NCI-H748 treated with DMSO at 0.1 percent for 48 hours (cell line): ENCODE results near the gene KIAA0232.

ENCODE experiments used
- DNase-seq: peaks from one replicate; lab custom pipeline; 2025; lab: John Stamatoyannopoulos, UW

The KIAA0232 gene

DNA sequence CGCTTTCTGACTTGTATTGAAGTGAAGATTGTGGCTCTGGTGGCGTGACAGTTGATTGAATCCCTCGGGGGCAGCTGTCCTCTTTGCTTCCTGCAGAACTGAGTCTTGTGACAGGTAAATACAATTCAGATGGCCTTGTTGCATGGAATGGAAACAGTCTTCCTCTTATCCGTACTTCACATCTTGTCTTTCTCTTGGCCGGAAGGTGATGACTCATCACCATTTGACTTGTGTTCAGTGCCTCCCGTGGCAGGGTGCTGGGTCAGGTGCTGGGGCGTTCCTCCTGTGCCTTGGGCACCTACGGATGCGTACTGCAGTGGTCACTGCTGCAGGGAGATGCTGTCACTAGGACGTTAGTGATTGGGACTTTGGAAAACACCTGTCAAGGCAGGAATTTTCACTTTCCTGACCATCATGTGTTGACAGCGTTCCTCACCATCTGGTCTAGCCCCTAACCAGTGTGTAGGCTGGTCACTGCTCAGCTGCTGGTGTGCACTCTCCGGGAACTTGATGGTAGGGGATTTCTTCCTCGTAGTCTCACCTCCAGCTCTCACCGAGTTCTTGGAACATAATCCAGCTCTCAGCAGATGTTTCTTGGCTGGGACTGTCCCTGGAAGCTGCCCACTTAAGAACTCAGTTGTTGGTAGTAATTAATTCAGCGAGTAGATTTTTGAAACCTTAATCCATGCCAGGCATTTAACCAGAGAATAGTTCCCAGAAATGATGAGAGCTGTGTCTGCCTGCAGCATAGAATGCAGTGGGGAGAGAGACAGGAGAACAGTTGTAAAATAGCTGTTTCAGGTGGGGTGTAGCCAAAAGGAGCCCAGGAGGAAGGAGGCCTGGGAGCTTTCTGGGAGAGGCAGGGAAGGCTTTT is 134.3 kb downstream of the KIAA0232 start:
- DNase-seq: no peak

DNA sequence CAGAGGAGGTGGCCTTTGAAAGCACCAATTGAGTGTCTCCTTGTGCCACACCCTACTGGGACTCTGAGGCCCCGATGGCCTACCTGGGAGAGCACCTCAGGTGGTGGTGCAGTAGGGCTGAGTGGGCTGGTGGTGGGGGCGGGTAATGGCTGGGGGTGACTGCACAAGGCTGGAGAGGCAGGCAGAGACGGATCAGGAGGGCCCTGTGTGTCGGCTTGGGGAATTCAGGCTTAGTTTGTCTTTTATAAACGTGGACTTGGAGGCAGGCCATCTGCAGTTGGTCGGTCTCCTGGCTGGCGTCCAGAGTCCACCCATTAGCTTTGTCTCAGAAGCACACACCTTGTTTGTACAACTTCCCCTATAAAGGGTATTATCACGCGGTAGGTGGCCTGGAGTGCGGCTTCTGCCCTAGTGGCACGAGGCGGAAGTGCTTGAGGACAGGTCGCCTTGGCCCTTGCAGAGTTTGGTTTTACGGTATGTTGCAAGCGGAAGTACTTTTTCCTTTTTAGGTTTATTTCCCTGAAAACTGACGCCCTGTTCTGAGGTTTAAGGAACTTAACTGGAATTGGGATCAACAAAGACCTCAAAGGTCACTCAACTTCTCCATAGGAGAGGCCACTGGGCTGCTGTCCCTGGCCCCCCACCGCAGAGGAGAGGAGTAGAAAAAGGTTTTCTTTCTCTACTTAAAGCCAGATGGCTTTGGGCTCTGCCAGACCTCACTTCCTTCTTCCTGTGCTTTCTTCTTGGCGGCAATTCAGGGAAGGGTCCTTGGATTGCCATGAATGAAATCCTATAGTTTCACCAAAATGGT is 135.1 kb downstream of the KIAA0232 start:
- peak; percentile 81 for DNase-seq

DNA sequence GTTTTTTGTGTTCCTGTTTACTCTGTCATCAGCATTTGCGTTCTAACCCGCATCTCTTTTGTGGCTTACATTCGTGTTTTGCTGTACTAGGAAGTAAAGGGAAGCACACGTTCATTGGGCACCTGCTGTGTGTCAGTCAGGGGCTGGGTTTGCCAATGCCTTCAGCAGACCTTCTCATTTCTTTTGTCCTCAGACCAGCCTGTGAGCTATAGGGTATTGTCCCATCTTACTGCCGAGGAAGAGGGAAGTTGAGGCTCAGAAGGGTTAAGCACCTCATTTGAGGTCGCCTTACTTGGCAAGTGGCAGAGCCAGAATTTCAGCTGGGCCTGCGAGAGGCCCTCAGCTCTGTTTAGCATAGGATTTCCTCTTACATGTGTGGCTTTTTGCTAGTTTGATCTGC is 135.8 kb downstream of the KIAA0232 start:
- no peak for DNase-seq

DNA sequence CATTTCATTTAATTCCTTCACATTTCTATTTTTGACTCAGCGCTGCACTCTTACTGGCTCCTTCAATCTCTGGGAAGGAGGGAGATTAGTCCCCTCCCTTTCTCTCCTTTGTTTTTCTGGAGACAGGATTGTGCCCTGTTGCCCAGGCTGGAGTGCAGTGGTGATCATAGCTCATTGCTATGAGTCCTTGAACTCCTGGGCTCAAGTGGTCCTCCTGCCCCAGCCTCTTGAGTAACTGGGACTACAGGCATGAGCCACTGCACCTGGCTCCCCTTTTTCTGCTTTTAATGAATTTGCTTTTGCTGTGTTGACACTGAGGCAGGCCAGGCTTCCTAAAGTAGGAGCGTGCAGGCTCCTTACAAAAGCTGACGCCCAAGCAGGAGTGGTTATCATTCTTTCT is 137.6 kb downstream of the KIAA0232 start:
- DNase-seq: no peak

DNA sequence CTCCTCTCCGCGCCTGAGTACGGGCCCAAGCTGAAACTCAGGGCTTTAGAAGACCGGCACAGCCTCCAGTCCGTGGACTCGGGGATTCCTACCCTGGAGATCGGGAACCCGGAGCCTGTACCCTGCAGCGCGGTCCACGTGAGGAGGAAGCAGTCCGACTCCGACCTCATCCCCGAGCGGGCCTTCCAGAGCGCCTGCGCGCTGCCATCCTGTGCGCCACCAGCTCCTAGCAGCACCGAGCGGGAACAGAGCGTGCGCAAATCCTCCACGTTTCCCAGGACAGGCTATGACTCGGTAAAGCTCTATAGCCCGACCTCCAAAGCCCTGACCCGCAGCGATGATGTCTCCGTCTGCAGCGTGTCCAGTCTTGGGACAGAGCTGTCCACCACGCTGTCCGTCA is 141.0 kb downstream of the KIAA0232 start:
- no peak for DNase-seq

DNA sequence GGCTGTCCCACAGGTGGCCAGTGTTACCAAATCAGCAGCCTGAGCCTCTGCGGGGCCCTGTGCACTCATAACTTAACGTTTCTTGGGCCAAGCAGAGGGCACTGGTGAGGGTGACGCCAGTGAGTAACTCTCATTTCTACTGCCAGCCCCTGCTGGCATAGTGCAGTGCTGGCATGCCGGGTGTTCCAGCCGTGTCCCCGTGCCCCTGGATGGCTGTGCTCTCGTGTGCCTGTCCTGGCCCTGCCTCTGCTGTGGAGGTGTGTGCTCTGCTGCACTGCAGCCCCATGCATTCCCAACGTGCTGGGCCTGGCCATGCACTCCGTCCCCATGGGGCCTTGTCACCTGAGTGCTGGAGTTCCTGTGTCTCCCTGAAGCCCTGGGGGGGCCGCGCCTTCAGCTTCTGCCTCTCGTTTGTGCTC is 141.8 kb downstream of the KIAA0232 start:
- no peak for DNase-seq

DNA sequence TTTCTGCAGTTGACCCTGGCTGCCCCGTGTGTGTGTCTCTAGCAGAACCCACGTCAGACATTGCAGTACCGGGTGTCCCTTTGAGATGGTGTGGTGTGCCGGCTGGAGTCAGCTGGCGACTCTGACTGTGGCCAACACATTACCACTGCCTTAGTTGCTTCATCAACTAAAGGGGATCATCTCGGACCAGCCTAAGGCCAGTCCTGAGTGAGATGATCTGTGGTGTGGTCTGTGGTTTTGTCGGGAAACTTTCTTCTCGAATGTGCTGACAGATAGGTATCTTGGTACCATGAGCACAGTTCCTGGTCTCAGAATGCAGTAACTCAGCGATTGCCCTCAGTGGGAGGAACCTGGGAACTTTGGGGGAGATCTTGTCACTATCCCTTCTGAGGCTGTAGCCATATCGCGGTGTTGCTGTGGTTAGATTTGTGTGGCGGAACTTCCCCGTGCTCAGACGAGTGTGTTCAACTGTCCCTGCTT is 142.9 kb downstream of the KIAA0232 start:
- DNase-seq: no peak

DNA sequence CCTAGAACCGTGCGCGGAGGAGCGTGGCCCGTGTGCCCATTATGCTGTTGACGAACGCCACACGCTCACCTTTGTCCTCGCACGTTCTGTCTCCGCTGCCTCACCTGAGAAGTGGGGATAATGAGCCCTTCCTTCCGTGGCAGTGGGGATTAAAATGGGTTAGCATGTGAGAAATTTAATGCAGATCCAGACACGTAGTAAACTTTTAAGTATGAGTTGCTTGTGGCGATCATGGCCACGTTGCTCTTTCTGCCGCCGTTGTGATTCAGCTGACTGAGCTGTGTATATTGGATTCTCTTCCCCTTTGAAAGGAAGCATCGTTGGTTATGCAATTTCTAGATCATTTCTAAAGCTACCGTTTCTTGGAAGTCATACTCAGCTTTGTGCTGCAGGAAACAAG is 143.6 kb downstream of the KIAA0232 start:
- no peak for DNase-seq

DNA sequence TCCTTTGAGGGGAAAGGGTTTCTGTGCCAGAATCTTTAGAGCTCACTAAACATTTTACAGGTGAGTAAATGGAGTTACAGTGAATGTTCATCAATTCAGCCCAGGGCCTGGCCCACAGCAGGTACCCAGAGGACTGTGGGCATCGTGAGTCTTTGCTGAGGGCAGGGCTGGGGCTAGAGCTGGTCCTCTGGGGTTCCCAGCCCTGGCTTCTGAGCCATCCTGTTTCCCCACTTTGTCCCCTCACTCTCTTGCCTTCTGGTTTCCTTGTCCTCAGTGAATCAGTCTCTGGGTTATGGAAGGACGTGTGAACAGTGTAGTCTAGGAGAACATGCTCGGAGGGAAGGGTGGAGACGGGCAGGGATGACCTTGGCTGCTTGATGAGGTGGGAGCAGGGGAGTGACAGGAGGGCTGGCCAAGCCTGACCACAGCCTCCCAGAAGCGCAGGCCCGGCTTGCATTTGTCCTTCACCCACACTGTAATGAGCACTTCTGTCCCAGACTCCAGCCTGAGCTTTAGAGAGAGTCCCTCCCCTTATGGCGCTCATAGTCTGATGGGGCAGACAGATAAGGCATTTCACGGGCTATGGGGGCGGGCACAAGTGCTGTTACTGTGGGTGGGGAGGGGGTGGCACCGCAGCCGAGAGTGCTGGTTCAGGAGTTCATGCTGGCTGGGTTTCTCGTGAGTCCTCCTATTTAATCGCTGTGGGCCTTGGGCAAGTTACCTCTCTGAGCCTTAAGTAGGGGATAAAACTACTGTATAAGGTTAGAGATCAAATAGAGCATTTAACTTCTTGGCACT is 144.4 kb downstream of the KIAA0232 start:
- DNase-seq: no peak

DNA sequence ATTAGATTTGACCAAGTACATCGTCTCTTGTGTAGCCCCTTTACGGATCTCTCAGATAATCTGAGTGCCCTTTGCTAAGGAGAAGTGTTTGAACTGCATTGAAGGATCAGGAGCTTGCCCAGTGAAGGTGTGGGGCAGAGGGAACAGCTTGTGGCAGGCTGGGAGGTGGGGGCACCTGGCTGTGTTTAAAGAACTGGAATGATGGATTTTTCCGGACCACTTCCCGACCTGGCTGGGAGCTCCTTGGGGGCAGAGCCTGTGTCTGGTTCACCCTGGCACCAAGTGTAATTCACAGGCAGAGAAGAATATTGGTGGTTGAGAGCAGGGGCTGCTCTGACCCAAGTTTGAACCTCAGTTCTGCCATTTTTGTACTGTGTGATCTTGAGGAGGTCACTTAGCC is 145.6 kb downstream of the KIAA0232 start:
- DNase-seq: no peak

DNA sequence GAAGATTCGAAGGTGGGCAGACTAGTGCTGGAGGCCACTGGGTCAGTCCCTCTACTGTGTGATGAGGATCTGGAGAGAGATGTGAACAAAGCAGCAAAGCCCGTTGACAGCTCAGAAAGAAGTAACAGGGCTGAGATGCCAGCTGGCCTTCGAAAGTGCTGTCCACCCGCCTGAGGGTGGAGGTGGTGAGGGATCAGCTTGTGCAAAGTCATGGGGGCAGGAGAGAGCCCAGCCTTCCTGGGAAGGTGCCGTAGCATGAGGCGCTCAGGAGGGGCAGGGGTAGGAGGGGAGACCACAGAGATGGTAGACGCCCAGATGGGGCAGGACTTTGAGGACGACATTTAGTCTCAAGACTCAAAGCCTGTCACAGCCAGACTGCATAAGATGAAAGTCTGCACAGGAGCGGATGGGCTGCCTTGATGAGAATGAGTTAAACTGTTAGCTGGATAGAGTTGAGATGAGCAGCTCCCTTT is 146.8 kb downstream of the KIAA0232 start:
- no peak for DNase-seq

DNA sequence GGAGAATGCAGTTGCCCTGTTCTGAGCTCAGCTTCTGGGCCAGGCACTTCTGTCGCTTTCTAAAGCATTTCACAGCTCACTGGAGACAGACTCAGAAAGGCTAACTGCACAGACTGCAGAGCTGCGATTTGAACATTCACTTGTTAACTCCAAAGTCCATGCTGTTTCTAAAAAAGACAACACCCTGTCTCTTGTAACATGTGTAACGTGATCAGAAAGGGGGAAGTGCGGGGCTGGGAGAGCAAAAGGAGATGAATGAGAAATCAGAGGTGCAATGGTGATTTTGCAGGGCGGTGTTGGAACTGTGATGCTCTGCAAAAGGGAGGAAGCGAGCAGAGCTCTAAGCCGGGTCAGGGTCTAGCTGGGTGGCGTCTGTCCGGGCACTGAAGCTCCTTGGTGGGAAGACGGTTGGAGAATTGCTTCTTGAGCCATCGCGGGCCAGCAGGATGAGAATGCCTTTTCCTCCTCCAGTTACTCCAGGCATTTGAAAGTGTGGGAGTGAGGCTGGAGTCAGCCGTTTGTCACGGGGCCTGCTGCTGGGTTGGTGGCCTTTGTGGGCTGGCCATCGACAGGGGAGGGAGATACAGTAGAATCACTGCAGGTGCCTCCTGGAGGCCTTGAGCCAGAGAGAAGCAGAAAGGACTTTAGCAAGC is 147.4 kb downstream of the KIAA0232 start:
- no peak for DNase-seq

DNA sequence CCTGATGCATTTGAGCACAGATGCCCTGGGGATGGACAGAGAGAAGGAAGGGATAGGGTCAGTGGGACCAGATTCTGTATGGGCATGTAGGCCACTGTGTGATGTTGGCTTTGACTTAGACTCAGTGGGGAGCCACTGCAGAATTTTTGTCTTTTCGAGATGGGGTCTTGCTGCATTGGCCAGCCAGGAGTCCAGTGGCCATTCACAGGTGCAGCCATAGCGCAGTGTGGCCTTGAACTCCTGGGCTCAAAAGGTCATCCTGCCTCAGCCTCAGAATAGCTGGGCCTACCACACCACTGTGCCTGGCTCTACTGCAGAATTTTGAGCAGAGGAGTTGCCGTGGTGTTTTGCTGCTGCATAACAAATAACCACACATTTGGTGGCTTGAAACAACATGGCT is 149.9 kb downstream of the KIAA0232 start:
- no peak for DNase-seq

DNA sequence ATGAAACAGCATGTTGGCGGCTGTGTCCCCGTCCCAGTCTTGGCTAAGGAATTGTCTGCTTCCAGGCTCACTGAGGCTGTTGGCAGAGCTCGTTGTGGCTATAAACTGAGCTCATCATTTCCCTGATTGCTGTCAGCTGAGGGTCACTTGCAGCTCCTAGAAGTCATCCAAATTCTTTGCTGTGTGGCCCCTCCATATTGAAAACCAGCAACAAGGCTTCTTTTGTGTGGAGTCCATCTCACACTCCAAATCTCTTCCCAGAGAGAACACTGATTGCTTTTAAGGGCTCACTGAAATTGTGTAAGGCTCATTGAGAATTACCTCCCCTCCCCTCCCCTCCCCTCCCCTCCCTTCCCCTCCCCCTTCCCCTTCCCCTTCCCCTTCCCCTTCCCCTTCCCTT is 150.4 kb downstream of the KIAA0232 start:
- DNase-seq: no peak
